Measurements from ENCODE around the gene RHOXF1.
A peak's percentile ranks its signal among the peaks of the same experiment; 100 is the strongest.
"Not testable (repeated sequence)": the region's sequence is repeated elsewhere in the genome, so short reads cannot be mapped to it uniquely, and the experiment has no call there.

RHOXF1 gene, protein sequence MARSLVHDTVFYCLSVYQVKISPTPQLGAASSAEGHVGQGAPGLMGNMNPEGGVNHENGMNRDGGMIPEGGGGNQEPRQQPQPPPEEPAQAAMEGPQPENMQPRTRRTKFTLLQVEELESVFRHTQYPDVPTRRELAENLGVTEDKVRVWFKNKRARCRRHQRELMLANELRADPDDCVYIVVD

DNA sequence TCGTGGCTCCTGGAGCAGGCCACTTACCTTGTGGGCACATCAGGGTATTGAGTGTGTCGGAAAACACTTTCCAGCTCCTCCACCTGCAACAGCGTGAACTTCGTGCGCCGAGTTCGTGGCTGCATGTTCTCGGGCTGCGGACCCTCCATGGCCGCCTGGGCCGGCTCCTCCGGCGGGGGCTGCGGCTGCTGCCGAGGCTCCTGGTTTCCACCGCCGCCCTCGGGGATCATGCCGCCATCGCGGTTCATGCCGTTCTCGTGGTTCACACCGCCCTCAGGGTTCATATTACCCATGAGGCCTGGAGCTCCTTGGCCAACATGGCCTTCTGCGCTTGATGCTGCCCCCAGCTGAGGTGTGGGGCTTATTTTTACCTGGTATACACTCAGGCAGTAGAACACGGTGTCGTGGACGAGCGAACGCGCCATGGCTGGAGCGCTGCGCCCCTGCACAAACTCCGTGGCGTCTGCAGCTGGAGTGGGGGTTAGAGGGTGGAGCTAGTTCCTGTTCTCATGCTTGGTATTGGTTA lies at the start of gene RHOXF1:
TSS of gene RHOXF1 (minus strand) at position 476 of the 526 bp plus-strand sequence. CDS start at position 425, 51 bp downstream.
- DNase-seq (ENCODE audit: low read depth, low spot score) = no peak

DNA sequence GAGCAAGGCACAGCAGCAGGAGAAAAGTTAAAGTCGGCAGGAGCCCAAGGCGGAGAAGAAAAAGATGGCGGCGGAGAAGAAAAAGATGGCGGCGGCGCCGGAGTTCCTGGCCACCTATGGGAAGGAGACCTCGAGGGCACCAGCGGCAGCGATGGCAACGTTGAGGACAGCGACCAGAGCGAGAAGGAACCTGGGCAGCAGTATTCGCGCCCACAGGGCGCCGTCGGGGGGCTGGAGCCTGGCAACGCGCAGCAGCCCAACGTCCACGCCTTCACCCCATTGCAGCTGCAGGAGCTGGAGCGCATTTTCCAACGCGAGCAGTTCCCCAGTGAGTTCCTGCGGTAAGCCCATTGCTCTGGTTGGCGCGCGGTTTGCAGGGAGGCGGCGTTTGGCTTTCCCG lies 43.4 kb upstream of the RHOXF1 start:
- not testable (repeated sequence) for DNase-seq (ENCODE audit: low read depth, low spot score)

- DNase-seq (ENCODE audit: low read depth, low spot score) = not testable (repeated sequence)
These were observed 42.6 kb upstream of the RHOXF1 start, which contains the start of gene RHOXF2 for GRCh38 chrX:120158313-120158712. Gene RHOXF2, plus strand, starts transcription at chrX:120158613. Its CDS starts 138 bp downstream, at chrX:120158751.

- not testable (repeated sequence) for DNase-seq (ENCODE audit: low read depth, low spot score)
These were observed 34.5 kb upstream of the RHOXF1 start for GRCh38 chrX:120150109-120150744.

GRCh38 chrX:120147537-120147936 lies 31.8 kb upstream of the RHOXF1 start:
- no peak for DNase-seq (ENCODE audit: low read depth, low spot score)

GRCh38 chrX:120146323-120146722 lies 30.6 kb upstream of the RHOXF1 start:
- not testable (repeated sequence) for DNase-seq (ENCODE audit: low read depth, low spot score)

- no peak for DNase-seq (ENCODE audit: low read depth, low spot score)
These were observed 29.7 kb upstream of the RHOXF1 start for GRCh38 chrX:120145295-120145925.

- DNase-seq (ENCODE audit: low read depth, low spot score) = no peak
These were observed 28.6 kb upstream of the RHOXF1 start for GRCh38 chrX:120144178-120144844.

GRCh38 chrX:120140293-120140981 lies 24.7 kb upstream of the RHOXF1 start:
- DNase-seq (ENCODE audit: low read depth, low spot score) = no peak

GRCh38 chrX:120137439-120137838 lies 21.7 kb upstream of the RHOXF1 start:
- no peak for DNase-seq (ENCODE audit: low read depth, low spot score)

DNA sequence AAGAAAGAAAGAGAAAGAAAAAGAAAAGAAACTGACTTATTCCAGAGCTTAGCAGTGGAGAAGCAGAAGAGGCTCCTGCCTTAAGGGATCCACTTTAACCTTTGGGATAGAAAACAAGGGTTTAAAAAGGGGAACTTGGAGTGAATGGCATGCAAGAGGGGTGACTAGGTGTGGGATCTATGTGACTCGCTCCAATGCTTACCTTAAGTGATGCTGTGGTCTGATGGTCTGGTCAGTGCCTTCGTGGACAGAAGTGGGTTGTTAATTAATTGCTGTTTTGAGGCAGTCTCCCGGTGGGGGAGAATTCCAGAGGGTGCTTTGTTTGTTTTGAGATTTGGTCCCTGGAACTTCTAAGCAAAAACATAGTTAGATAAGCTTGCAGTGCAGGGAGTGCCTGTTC lies 21.1 kb upstream of the RHOXF1 start:
- no peak for DNase-seq (ENCODE audit: low read depth, low spot score)

- no peak for DNase-seq (ENCODE audit: low read depth, low spot score)
These were observed 20.4 kb upstream of the RHOXF1 start for GRCh38 chrX:120136128-120136527.

DNA sequence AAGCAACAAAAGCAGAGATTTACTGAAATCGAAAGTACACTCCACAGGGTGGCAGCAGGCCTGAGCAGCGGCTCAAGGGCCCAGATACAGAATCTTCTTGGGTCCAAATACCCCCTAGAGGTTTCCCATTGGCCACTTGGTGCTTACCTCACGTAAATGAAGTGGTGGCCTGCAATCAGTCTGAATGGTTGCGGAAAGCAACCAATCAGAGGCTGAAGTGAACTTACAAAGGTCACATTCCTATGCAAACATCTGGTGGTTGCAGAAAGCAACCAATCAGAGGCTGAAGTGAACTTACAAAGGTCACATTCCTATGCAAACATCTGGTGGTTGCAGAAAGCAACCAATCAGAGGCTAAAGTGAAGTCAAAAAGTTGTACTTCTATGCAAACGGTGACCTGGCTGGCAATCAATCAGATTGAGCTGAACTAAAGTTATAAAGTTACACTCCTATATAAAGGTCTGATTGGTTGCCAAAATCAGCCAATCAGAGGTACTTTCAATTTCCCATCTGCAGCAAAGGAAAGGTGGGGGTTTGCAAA lies 12.7 kb upstream of the RHOXF1 start:
- not testable (repeated sequence) for DNase-seq (ENCODE audit: low read depth, low spot score)

DNA sequence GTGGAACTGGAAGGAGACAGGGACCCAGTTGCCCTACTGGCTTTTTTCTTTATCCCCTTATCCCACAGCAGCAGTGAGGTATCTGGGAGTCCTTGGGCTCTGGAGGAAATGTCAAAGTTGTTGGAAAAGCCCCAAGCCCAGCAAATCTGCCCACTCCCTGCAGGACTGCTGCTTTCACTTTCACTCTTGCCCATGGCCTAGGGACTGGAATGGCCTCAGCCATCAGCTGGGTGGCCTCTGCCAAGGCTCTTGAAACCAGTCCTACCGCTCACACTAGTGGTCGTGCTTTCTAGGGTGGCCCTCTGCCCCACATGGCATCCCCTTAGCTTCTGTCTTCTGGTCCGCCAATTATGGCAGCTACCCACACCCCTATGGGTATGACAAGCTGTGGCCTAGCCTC lies 9.7 kb upstream of the RHOXF1 start:
- no peak for DNase-seq (ENCODE audit: low read depth, low spot score)

- DNase-seq (ENCODE audit: low read depth, low spot score) = no peak
These were observed 4.5 kb upstream of the RHOXF1 start for GRCh38 chrX:120120223-120120622.

- DNase-seq (ENCODE audit: low read depth, low spot score) = no peak
These were observed 4.1 kb downstream of the RHOXF1 start for GRCh38 chrX:120111611-120112010.

DNA sequence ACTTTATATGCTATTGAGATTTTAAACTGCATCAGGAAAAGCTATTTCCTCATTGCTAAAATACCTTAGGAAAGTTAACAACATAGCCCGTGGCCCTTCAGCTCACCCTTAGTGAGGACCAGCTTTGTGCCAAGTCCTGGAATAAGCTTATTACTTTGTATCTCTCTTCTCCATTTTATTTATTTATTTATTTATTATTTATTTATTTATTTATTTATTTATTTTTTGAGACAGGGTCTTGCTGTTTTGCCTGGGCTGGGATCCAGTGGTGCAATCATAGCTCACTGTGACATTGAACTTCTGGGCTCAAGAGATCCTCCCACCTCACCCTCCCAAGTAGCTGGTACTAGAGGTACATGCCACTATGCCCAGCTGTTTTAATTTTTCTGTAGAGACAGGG lies 6.3 kb downstream of the RHOXF1 start:
- no peak for DNase-seq (ENCODE audit: low read depth, low spot score)

- not testable (repeated sequence) for DNase-seq (ENCODE audit: low read depth, low spot score)
These were observed 11.0 kb downstream of the RHOXF1 start for GRCh38 chrX:120104707-120105106.

DNA sequence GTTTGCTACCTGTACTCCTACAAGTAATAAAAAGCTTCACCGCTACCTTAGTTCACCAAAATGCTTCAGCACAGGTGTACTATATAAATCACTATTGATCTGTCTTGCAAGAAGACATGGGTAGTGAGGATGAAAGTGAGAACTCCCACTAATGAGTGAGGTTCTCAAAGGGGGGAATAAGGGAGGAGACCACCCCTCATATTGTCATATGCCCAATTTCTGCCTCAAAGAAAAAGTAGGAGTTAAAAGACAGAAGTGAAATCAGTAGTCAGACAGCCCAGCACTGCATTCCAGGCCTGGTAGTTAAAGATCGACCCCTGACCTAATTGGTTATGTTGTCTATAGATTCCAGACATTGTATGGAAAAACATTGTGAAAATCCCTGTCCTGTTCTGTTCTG lies 14.7 kb downstream of the RHOXF1 start:
- not testable (repeated sequence) for DNase-seq (ENCODE audit: low read depth, low spot score)

DNA sequence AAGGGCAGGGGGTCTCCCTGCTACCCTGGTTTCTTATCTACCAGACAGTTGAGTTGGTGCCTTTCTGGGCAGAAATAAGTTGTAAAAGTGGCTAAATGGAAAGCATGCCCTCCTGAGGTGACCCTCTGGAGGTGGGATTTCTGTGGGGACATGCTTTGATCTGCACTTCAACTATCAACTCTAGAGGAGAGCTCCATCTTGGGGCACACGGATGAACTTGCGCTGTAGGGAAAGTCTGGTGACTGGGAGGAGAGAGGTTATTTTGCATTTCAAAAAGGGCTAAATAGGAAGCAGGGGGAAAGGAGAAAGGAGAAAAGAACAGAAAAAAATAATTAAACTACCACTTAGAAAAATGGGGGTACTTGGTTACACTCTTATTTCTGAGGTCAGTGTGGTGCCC lies 25.5 kb downstream of the RHOXF1 start:
- DNase-seq (ENCODE audit: low read depth, low spot score) = peak; percentile 2
